Choroid plexus epithelial cell (primary cell): ENCODE measurements around the gene KCNJ15.
A peak's percentile ranks its signal among the peaks of the same experiment; 100 is the strongest.

Experiments
- DNase-seq: peaks from one replicate; pipeline ENCODE4 v3.0.0-alpha.2; 2010; ENCODE audit warnings: low read depth
- H3K4me3 ChIP-seq: 2 replicates; pipeline ENCODE4 v1.5.1; 2011; ENCODE audit warnings: low read depth, mild to moderate bottlenecking, control low read depth, low read length, moderate library complexity
- CTCF ChIP-seq: conservative IDR thresholded peaks from 2 replicates; pipeline ENCODE4 v1.5.1; 2011; ENCODE audit warnings: low read depth, mild to moderate bottlenecking, control low read depth, inconsistent platforms, low read length, moderate library complexity

KCNJ15 gene

GRCh38 chr21:38346286-38346685, 89.5 kb downstream of the KCNJ15 start:
- no peak for TF ChIP-seq CTCF
- no peak overlapping the region for H3K4me3 ChIP-seq
- DNase-seq, result no peak

GRCh38 chr21:38349111-38349746, 92.4 kb downstream of the KCNJ15 start:
- no peak overlapping the region for H3K4me3 ChIP-seq
- peak; percentile 87 for DNase-seq
- no peak for TF ChIP-seq CTCF

GRCh38 chr21:38349977-38350376, 93.2 kb downstream of the KCNJ15 start:
- no peak for TF ChIP-seq CTCF
- H3K4me3 ChIP-seq, result no peak overlapping the region
- no peak for DNase-seq

- no peak overlapping the region for H3K4me3 ChIP-seq
- TF ChIP-seq CTCF, result no peak
- DNase-seq, result peak; percentile 35
These were observed 93.9 kb downstream of the KCNJ15 start for GRCh38 chr21:38350684-38351083.

GRCh38 chr21:38351176-38351959, 94.6 kb downstream of the KCNJ15 start:
- TF ChIP-seq CTCF, result no peak
- H3K4me3 ChIP-seq, result no peak overlapping the region

GRCh38 chr21:38351961-38352521, 95.2 kb downstream of the KCNJ15 start:
- no peak overlapping the region for H3K4me3 ChIP-seq

More at GRCh38 chr21:38351176-38351959, 94.6 kb downstream of the KCNJ15 start:
- DNase-seq, result no peak

More at GRCh38 chr21:38351961-38352521, 95.2 kb downstream of the KCNJ15 start:
- no peak for TF ChIP-seq CTCF
- peak; percentile 61 for DNase-seq
